ENCODE data around the gene RFTN2.

Gene RFTN2

GRCh38 chr2:197620133-197620532 lies 55.3 kb downstream of the RFTN2 start:
- Mint-ChIP-seq H3K4me3 (no peak overlapping the region), H3K9me3 (peaks cover 25% of the 10 kb centered on the region), H3K27ac (no peak overlapping the region), H3K27me3 (ENCODE audit: low read depth, poor library complexity) (no peaks in the 10 kb centered on the region), H3K4me1 (no peaks in the 10 kb centered on the region), H3K36me3 (ENCODE audit: low read depth) (peaks cover 71% of the 10 kb centered on the region)
- no peak for TF ChIP-seq CTCF (IDR thresholded peaks at IDR 0.05)
- DNase-seq = no peak

- TF ChIP-seq CTCF (IDR thresholded peaks at IDR 0.05) = no peak
Observed at GRCh38 chr2:197615016-197615652, 60.3 kb downstream of the RFTN2 start.

GRCh38 chr2:197614532-197614931 lies 60.9 kb downstream of the RFTN2 start:
- no peak for TF ChIP-seq CTCF (IDR thresholded peaks at IDR 0.05)
- no peak for DNase-seq
- H3K4me1 Mint-ChIP-seq = no peaks in the 10 kb centered on the region
- H3K9me3 Mint-ChIP-seq = peaks cover 20% of the 10 kb centered on the region
- peaks cover 3% of the 10 kb centered on the region for H3K27me3 Mint-ChIP-seq (ENCODE audit: low read depth, poor library complexity)
- H3K27ac Mint-ChIP-seq = peak overlapping the region; percentile 53
- H3K4me3 Mint-ChIP-seq = no peak overlapping the region
- peaks cover 81% of the 10 kb centered on the region for H3K36me3 Mint-ChIP-seq (ENCODE audit: low read depth)

More at GRCh38 chr2:197615016-197615652, 60.3 kb downstream of the RFTN2 start:
- no peak overlapping the region for H3K4me3 Mint-ChIP-seq
- DNase-seq = no peak
- no peak overlapping the region for H3K27ac Mint-ChIP-seq
- H3K4me1 Mint-ChIP-seq = no peaks in the 10 kb centered on the region
- H3K9me3 Mint-ChIP-seq = peaks cover 17% of the 10 kb centered on the region
- H3K36me3 Mint-ChIP-seq (ENCODE audit: low read depth) = peaks cover 81% of the 10 kb centered on the region
- H3K27me3 Mint-ChIP-seq (ENCODE audit: low read depth, poor library complexity) = peaks cover 3% of the 10 kb centered on the region

- no peak overlapping the region for H3K27ac Mint-ChIP-seq
- H3K27me3 Mint-ChIP-seq (ENCODE audit: low read depth, poor library complexity) = peaks cover 3% of the 10 kb centered on the region
- no peak overlapping the region for H3K4me3 Mint-ChIP-seq
- peaks cover 89% of the 10 kb centered on the region for H3K36me3 Mint-ChIP-seq (ENCODE audit: low read depth)
- peaks cover 3% of the 10 kb centered on the region for H3K4me1 Mint-ChIP-seq
- H3K9me3 Mint-ChIP-seq = peaks cover 29% of the 10 kb centered on the region
- no peak for DNase-seq
- TF ChIP-seq CTCF (IDR thresholded peaks at IDR 0.05) = no peak
Observed at GRCh38 chr2:197613509-197613987, 61.8 kb downstream of the RFTN2 start.

- Mint-ChIP-seq H3K4me3 (no peak overlapping the region), H3K27me3 (ENCODE audit: low read depth, poor library complexity) (no peaks in the 10 kb centered on the region), H3K36me3 (ENCODE audit: low read depth) (peaks cover 81% of the 10 kb centered on the region), H3K27ac (no peak overlapping the region), H3K4me1 (peaks cover 3% of the 10 kb centered on the region), H3K9me3 (peaks cover 38% of the 10 kb centered on the region)
- no peak for DNase-seq
- no peak for TF ChIP-seq CTCF (IDR thresholded peaks at IDR 0.05)
Observed at GRCh38 chr2:197606180-197606579, 69.2 kb downstream of the RFTN2 start.
